GM19238 (cell line): ENCODE data around the gene VEGFA.

ENCODE experiments used
- DNase-seq: peaks from one replicate; pipeline ENCODE4 v3.0.0; 2011; ENCODE audit warnings: low spot score; ENCODE audit not compliant: insufficient read length

The VEGFA gene

GRCh38 chr6:43769526-43770371, at the start of gene VEGFA:
Gene VEGFA, plus strand, starts transcription at chr6:43770211.
- peak; percentile 96 for DNase-seq

DNA sequence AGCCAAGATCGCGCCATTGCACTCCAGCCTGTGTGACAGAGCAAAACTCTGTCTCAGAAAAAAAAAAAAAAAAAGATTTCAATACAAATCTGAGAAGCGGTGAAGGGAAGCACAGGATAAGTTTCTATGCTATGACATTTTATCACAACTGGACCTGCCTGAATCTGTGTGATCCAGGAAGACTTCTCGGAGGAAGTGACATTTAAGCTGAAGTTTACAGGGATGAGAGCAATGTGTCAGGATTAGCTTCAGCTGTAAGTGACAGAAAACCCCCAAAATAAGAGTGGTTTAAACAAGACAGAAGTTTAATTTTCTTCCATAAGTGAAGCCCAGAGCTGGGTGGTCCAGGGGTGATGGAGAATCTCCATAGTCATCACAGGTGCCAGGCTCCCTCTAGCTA, 49.0 kb upstream of the VEGFA start:
- no peak for DNase-seq

DNA sequence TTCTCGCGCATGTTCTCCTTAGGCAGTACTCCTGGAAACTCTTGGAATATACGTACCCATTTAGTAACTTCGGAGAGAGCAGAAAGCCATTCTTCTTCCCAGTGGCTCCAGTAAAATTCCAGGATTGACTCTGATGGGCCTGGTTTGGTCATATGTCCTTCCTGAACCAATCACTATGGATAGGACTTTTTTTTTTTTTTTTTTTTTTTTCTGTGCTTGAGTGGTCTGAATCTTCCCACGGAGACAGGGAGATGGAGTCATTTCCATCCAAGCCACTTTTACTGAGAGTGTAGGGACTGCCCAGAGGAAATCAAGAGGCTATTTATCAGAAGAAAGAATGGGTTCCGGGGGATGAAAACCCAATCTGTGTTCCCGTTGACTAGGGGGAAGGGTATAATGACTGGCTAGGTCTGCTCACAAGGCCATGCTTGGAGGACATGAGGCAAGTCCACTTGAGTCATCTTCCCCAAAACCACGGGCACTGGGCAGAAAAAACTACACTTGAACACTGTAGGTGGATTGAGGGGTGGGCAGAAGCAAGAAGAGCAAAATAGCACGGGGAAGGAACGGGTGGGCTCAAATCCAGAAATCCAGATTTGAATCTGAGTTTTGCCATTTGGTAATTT, 47.0 kb upstream of the VEGFA start:
- DNase-seq, result no peak

GRCh38 chr6:43723737-43724295, 46.2 kb upstream of the VEGFA start:
- DNase-seq, result peak; percentile 64

DNA sequence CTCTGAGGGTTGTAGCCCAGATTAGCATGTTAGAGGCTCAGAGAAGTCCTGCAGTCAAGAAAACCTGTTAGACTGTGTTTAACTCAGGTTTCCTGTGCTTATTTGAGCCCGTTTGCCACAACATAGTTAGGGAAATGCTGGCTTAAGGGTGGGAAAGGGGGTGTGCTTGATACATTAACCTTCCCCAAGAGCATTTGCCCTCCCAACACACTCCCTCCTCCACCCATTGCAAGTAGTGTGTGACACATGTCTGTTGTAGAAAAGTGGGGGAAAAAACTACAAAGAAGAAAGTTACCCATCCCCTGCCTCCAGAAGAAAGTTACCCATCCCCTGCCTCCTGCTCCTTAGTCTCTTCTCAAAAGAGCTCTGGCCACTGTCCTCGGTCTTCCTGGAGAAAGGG, 45.7 kb upstream of the VEGFA start:
- no peak for DNase-seq

DNA sequence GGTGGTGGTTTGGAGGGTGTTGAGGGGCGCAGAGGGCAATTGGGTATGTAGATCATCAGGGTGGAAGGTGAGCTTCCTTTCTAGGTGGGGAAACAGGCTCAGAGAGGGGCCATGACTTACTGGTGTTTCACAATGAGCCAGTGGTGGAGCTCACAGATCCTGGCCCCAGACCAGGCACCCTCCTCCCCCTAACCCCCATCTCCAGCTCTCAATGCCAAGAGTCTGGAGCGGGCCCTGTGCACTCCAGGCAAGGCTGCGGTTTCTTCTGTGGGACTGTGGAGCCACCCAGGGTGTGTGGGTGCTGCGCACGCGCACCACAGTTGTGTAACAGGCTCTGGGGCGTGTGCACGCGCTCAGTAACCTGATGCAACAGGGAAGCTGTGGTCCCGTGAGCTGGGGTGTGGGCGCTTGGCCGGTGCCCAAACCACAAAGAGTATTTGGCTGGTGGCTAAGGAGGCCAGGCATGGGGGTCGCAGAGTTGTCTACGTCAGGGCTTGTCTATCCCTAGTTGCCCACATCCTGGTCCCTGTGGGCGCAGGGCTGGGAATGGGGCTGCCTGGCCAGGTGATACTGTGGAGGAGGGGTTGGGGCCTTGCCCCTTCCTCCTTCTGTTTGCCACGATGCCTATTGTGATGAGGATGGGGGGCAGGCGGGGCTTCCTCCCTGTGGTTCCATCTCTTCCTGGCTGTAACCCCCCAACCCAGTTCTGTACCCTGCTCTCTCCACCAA, 44.9 kb upstream of the VEGFA start:
- peak; percentile 49 for DNase-seq

- DNase-seq, result no peak
These were observed 44.1 kb upstream of the VEGFA start for GRCh38 chr6:43725643-43726580.

- no peak for DNase-seq
These were observed 42.4 kb upstream of the VEGFA start for GRCh38 chr6:43727634-43728033.

GRCh38 chr6:43728586-43728985, 41.4 kb upstream of the VEGFA start:
- DNase-seq, result no peak

GRCh38 chr6:43729537-43729936, 40.5 kb upstream of the VEGFA start:
- no peak for DNase-seq

DNA sequence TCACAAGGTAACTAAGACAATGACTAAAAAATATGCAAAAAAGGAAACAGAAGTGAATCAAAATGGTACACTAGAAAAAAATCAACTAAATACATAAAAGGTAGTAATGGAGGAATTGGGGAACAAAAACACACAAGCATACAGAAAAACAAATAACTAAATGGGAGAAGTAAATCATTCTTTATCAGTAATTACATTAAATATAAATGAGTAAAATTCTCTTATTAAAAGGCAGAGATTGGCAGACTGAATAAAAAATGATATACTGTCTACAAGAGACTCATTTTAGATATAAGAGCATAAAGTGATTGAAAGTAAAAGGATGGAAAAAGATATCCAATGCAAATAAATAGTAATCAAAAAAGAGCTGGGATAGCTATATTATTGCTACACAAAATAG, 39.4 kb upstream of the VEGFA start:
- no peak for DNase-seq

GRCh38 chr6:43733471-43734293, 36.3 kb upstream of the VEGFA start:
- peak; percentile 45 for DNase-seq

GRCh38 chr6:43734294-43734665, 35.7 kb upstream of the VEGFA start:
- no peak for DNase-seq

GRCh38 chr6:43735642-43736199, 34.3 kb upstream of the VEGFA start:
- DNase-seq, result no peak

- no peak for DNase-seq
These were observed 33.7 kb upstream of the VEGFA start for GRCh38 chr6:43736211-43736786.

GRCh38 chr6:43736844-43737243, 33.2 kb upstream of the VEGFA start:
- no peak for DNase-seq

DNA sequence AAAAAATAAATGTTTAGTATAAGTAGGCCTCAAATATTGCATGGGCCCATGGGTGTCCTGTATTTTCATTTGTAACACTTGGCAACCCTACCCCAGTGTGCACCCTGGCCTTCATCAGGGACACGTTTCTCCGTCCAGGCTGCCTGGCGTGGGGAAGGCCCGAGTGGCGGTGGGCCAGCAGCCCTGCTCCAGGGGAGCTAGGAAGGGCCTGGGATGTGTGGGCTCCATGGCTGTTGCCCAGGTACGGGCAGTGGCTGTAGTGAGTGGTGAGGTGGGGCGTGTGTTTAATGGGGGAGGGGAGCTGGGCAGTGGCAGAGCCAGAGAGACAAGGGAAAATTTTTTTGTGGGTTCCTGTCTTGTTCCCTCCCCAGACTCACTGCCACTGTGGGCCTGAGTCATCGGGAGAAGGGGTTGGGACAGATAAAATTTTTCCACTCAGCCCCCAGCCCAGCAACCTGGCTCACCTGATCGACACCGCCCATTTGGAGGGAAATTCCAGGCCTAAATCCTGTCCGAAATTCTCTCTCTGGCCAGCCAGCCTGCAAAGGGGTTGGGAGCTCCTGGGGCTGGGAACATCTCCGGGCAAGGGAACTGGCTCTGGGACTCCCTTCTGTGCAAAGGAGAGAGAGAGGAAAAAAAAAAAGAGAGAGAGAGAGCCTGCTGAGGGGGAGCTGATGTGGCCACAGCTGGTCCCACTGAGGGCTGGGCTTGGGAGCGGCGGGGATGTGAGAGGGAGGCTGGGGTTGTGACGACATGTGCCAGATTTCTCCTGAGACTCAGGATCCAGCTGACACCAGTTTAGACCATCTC, 32.5 kb upstream of the VEGFA start:
- DNase-seq, result no peak

GRCh38 chr6:43738267-43738676, 31.7 kb upstream of the VEGFA start:
- no peak for DNase-seq
